PC-9 (cell line): Measurements from ENCODE around the gene NKPD1.

Experiments
- CTCF ChIP-seq: fragments of 200-600 bp; sonication (generic); conservative IDR thresholded peaks from 2 replicates; pipeline ENCODE4 v1.6.1; 2017; ENCODE audit warnings: mixed run types, antibody characterized with exemption, mild to moderate bottlenecking, moderate library complexity
- EZH2 ChIP-seq: fragments of 200-600 bp; sonication (generic); IDR thresholded peaks from 2 replicates; pipeline ENCODE4 v1.8.0; 2017; ENCODE audit warnings: antibody characterized with exemption, low read depth

GRCh38 chr19:45119582-45119981 is 41.2 kb downstream of the NKPD1 start:
- TF ChIP-seq CTCF (no peak), EZH2 (no peak)
